ENCODE results near the gene TSEN2.
"Not testable (repeated sequence)": the region's sequence is repeated elsewhere in the genome, so short reads cannot be mapped to it uniquely, and the experiment has no call there.

Gene TSEN2

DNA sequence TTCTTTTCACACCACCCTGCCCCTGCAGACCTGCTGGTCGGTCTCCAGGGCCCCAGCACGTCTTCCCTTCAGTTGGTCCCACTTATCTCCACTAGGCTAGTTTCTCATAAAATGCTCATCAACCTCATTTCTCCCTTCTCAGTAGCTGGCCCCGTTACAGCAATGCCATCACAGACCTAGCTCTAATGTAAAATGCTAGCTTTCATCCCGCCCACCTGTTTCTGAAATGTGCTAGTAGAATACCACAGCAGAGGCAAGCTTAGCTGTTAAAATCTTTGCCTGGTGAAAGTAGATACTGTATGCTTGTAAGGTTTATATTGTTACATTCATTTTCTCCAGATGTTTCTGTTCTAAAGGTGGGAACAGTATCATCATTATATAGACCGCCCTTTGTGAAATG, 47.9 kb downstream of the TSEN2 start:
- POLR2A ChIA-PET: no interaction called here
- TF ChIP-seq CTCF (IDR thresholded peaks at IDR 0.05; ENCODE audit: control extremely low read depth, extremely low read depth, low read depth, missing control alignments): no peak
- no peak for DNase-seq (ENCODE audit: extremely low spot score)
- CTCF ChIA-PET: interaction anchor here (1.1 kb wide), 1 partner anchor 11 kb away, joined by 3 read pairs; no protein-coding TSS in a partner anchor

DNA sequence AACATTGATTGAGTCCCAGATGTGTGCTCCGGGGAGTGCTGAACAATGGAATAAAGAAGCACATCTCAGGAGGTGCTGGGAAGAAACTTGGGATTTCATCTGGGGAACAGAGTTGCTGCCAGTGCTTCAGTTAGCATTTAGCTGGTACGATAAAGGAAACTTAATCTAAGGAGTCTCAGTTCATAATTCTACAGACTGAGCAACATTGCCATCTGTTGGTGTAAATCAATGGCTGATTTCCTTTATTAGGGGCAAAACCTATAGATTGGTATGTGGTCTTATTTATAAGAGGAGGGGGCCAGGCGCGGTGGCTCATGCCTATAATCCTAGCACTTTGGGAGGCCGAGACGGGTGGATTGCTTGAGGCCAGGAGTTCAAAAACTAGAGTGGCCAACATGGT, 52.1 kb downstream of the TSEN2 start:
- CTCF ChIA-PET: interaction anchor here (1.3 to 2.8 kb wide), 3 partner anchors 10 to 61 kb away, joined by 3 to 11 read pairs (median 5); partner anchors contain the start of gene MKRN2OS
- peak; percentile 6 for TF ChIP-seq CTCF (IDR thresholded peaks at IDR 0.05; ENCODE audit: control extremely low read depth, extremely low read depth, low read depth, missing control alignments)
- POLR2A ChIA-PET: no interaction called here
- DNase-seq (ENCODE audit: extremely low spot score): no peak

GRCh38 chr3:12541625-12542024, 57.3 kb downstream of the TSEN2 start:
- DNase-seq (ENCODE audit: extremely low spot score): no peak
- ChIA-PET CTCF (no interaction called here), POLR2A (no interaction called here)
- TF ChIP-seq CTCF (IDR thresholded peaks at IDR 0.05; ENCODE audit: control extremely low read depth, extremely low read depth, low read depth, missing control alignments): no peak

- not testable (repeated sequence) for DNase-seq (ENCODE audit: extremely low spot score)
- POLR2A ChIA-PET: interaction anchor here (0.7 kb wide), 1 partner anchor 13 kb away, joined by 4 read pairs; no protein-coding TSS in a partner anchor
- CTCF ChIA-PET: interaction anchor here (0.9 to 1.6 kb wide), 4 partner anchors 11 to 42 kb away, joined by 3 to 4 read pairs (median 4); no protein-coding TSS in a partner anchor
Measured at GRCh38 chr3:12543497-12543896, 59.2 kb downstream of the TSEN2 start.

GRCh38 chr3:12544652-12545472, 60.6 kb downstream of the TSEN2 start:
- TF ChIP-seq CTCF (IDR thresholded peaks at IDR 0.05; ENCODE audit: control extremely low read depth, extremely low read depth, low read depth, missing control alignments): no peak
- DNase-seq (ENCODE audit: extremely low spot score): no peak
- ChIA-PET CTCF (interaction anchor here (0.7 to 3.2 kb wide), 2 partner anchors 8 to 14 kb away, joined by 3 to 11 read pairs; no protein-coding TSS in a partner anchor), POLR2A (no interaction called here)

GRCh38 chr3:12545473-12545791, 61.2 kb downstream of the TSEN2 start, which contains the start of gene MKRN2OS:
Gene MKRN2OS (minus strand): TSS chr3:12545499. CDS start chr3:12545464, 35 bp downstream.
- TF ChIP-seq CTCF (IDR thresholded peaks at IDR 0.05; ENCODE audit: control extremely low read depth, extremely low read depth, low read depth, missing control alignments): no peak
- POLR2A ChIA-PET: no interaction called here
- CTCF ChIA-PET: interaction anchor here (0.7 to 3.2 kb wide), 2 partner anchors 9 to 14 kb away, joined by 3 to 11 read pairs; no protein-coding TSS in a partner anchor
- DNase-seq (ENCODE audit: extremely low spot score): no peak

Measured in GM10248 (cell line).